PC-9 (cell line): Measurements from ENCODE around the gene CS.

ENCODE experiments used
- CTCF ChIP-seq: fragments of 200-600 bp; sonication (generic); conservative IDR thresholded peaks from 2 replicates; pipeline ENCODE4 v1.6.1; 2017; ENCODE audit warnings: mixed run types, antibody characterized with exemption, mild to moderate bottlenecking, moderate library complexity
- EZH2 ChIP-seq: fragments of 200-600 bp; sonication (generic); IDR thresholded peaks from 2 replicates; pipeline ENCODE4 v1.8.0; 2017; ENCODE audit warnings: antibody characterized with exemption, low read depth

- TF ChIP-seq CTCF (no peak), EZH2 (no peak)
These were observed 47.0 kb downstream of the CS start for GRCh38 chr12:56253091-56253490.
